Measurements from ENCODE around the gene PADI4.

The PADI4 gene

GRCh38 chr1:17281775-17282181 lies 26.2 kb upstream of the PADI4 start:
- no peak for DNase-seq (ENCODE audit: low read depth, low spot score)

GRCh38 chr1:17282836-17283235 lies 25.2 kb upstream of the PADI4 start:
- no peak for DNase-seq (ENCODE audit: low read depth, low spot score)

DNA sequence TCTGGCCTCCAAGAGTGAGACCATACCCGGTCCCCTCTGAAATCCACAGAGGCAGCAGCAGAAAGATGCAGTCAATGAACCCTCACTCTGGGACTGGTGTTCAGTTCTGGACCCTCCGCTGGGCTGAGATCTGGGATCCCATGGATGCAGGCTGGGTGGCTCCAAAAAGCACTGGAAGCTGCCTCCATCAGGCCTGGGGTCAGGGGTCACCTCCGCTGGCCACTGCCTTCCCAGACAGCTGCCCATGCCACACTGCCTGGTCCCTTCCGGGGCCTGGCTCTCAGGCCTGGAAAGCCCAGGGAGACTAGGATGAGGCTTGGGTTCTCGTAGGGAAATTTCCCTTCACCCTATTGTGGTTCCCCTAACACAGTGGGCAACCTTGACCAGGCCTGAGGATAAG lies 21.4 kb upstream of the PADI4 start:
- DNase-seq (ENCODE audit: low read depth, low spot score), result no peak

DNA sequence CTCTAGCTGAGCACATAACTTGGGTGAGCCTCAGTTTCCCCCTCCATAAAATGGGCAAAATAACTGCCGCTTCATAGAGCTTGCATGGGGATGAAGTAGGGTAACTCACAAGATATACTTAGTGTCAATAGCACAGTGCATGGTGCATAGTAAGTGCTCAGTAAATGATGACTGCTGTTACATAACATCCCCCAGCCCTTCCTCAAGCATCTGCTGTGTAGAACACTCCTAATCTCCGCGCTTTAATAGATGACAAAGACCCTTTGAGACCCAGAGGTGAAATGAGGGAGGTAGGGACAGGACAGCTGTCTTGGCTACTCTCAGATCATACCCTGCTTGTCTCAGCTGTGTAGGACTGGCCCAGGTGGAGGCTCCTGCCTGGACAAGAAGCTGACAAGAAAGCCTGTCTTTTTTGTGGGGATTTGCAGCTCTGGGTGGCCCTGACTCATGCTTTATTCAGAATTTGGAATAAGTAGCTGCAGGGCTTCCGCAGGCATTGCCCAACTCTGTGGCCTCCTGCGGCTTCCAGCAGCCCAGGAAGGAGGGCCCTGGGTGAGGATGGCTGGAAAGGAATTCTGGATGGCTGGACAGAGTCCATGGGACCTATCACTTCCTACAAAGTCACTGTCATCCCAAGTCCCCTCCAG lies 20.7 kb upstream of the PADI4 start:
- DNase-seq (ENCODE audit: low read depth, low spot score), result no peak

GRCh38 chr1:17289721-17290120 lies 18.3 kb upstream of the PADI4 start:
- DNase-seq (ENCODE audit: low read depth, low spot score), result no peak

- no peak for DNase-seq (ENCODE audit: low read depth, low spot score)
Measured at GRCh38 chr1:17290553-17290952, 17.4 kb upstream of the PADI4 start.

DNA sequence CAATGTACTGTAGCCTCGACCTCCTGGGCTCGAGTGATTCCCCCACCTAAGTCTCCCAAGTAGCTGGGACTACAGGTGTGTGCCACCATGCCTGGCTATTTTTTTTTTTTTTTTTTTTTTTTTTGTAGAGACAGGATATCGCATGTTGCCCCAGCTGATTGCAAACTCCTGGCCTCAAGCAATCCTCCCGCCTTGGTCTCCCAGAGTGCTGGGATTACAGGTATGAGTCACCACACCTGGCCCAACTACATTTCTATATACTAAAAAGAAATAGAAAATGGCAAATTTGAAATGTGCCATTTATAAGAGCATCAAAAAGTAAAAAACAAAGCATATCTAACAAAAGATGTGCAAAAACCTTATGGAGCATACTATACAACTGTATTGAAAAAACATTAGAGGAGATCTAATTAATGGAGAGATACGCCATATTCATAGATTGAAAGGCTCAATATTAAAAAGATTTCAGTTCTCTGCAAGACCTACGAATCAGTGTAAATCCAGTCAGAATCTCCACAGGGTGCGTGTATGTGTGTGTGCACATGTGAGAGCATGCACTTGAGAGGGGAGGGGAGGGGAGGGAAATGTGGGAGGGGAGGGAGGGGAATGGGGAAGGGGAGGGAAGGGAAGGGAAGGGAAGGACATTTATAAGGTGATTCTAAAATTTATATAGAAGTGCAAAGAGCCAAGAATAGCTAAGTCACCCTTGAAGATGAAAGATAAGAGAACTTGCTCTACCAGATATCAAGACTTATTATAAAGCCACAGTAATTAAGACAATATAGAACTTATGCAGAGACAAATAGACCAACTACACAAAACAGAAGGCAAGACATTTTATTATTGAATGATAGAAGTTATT lies 15.5 kb upstream of the PADI4 start:
- no peak for DNase-seq (ENCODE audit: low read depth, low spot score)

DNA sequence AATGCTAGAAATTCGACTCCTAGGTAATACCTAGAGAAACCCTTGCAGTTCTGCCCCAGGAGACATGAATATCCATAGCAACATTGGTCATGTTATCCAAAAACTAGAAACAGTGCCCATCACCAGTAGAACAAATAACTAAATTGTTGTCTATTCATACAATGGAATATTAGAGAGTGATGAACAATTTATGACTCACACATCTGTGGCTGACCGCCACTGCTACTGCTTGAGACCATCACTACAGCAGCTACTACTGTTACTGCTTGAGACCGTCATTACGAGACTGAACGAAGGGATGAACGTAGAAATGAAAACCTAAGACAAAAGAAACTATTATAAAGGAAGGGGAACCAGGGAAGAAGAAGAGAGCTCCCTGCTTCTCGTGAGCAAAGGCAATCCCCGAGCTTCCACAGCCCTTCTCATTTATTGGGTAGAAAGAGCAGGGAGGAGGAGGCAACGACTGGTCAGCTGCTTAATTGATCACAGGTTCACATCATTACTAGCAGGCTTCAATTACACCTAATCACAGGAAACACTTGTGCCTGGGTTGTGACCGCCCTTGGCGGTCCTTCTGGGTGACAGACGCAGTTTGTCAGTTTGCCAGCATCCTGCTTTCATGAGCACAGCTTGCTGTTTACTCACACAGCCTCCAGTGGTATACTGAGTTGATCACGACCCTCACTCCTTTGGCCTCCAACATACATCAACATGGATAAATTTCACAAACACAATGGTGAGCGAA lies 14.1 kb upstream of the PADI4 start:
- DNase-seq (ENCODE audit: low read depth, low spot score), result no peak

DNA sequence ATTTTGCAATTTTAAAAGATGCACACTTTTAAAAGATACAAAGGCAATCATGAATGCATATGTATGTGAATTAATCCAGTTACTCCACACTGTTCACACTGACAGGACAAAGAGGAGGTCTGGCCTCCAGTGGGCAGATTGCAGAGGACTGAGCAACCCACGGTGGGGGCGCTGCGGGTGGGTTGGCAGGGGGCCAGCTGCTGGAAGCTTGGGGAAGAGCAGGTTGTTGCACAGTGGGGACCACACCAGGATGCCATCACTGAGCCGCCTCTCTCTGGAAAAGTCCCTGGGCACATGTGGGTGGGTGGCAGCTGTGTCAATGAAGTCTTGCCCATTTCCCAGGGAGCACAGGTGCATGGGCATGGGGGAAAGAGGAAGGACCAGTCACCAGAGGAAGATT lies 12.7 kb upstream of the PADI4 start:
- DNase-seq (ENCODE audit: low read depth, low spot score), result no peak

DNA sequence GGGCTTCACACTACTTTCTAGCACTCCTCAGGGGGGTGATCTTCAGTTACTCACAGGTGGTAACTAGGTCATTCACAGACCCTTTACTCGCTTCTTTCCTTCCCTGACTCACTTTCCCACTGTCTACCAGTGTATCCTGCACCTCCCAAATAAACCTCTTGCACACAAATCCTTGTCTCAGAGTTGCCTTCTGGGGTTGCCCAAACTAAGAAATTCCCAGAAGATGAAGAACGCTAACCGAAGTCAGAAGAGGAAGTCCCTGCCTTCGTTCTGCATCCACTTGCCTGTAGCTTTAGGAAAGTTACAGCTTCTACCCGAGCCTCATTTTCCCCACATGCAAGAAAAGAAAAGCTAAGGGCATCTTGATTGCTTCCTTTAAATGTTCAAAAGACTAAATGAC lies 11.9 kb upstream of the PADI4 start:
- DNase-seq (ENCODE audit: low read depth, low spot score), result no peak

DNA sequence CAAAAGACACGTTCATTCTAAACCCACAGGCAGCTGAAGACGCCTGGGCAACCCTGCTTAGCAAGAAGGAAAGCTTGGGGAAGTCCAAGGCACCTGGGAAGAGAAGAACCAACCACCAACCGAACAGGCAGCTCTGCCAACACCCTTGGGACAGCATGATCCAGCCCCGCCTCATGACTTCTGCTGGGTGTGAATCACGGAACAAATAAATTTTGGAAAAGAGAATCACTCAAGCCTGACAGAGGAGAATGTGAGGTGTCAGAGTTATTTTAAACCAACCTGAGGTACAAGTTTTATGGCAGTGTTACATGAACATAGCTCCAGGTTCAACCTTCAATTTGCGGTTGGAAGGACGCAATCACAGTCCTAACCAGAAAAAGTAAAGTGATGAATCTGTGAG lies 10.0 kb upstream of the PADI4 start:
- no peak for DNase-seq (ENCODE audit: low read depth, low spot score)

GRCh38 chr1:17301767-17302166 lies 6.2 kb upstream of the PADI4 start:
- DNase-seq (ENCODE audit: low read depth, low spot score), result no peak

DNA sequence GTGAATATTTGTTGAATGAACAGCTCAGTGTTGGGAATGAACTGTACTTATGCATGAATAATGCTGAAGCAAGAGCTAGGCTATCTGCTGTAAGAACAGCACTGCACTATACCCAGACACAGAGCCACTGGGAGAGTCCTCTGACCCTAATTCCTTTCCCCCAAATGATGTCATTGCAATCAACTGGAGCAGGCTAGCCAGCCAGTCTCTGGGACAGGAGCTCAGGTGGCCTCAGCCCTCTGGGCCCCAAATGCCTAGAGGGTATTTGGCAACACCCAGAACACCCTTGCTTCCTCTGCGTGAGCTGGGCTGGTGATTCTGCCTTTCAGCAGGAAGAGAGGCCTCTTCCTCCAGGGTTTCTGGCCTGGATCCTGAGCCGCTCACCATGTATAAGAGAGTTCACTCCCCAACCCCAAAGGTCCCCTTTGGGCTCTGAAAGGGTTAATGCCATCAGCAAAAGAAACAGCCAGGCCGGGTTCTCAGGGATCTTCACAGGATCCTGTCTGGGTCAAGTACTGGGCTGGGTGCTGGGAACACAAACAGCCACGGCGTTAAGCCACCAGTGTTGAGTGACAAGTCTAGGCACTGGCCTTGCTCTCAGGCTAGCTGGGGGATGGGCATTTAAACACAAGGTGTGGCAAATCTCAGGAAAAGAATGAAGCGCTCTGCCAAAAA lies 3.7 kb upstream of the PADI4 start:
- no peak for DNase-seq (ENCODE audit: low read depth, low spot score)

DNA sequence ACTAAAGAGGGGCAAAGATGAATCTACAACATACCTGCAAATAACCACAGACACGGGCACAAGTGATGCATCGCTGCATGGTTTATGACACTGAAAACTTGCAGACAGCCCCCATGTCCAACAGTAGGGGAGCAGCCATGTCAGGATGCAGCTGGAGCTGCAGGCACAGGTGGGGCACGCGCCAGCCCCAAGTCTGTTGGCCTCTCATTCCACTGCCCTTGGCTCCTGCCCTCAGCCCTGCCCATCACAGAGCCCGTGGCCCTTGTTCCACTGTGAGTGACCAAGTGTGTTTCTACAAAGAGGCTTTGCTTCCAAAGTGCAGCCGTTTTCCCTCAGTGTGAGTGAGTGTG lies 3.2 kb upstream of the PADI4 start:
- DNase-seq (ENCODE audit: low read depth, low spot score), result no peak

GRCh38 chr1:17305576-17306095 lies 2.4 kb upstream of the PADI4 start:
- DNase-seq (ENCODE audit: low read depth, low spot score), result no peak

DNA sequence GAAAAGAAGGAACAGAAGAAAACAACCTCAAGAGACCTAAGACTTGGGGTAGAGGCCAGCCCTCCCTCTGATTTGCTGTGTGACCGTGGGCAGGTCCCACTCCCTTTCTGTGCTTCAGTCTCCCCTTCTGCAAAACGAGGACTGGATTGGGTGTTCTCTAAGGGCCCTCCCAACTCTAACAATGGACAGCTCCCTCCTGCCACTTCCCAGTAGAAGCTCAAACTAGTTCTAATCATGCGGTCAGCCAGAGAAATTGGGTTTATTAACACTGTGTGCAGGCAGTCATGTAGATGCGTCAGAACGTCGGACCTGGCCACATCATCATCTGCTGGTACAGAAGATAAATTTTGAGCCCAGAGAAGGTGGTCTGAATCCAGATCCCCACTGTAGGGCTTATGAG lies 1.6 kb upstream of the PADI4 start:
- no peak for DNase-seq (ENCODE audit: low read depth, low spot score)

DNA sequence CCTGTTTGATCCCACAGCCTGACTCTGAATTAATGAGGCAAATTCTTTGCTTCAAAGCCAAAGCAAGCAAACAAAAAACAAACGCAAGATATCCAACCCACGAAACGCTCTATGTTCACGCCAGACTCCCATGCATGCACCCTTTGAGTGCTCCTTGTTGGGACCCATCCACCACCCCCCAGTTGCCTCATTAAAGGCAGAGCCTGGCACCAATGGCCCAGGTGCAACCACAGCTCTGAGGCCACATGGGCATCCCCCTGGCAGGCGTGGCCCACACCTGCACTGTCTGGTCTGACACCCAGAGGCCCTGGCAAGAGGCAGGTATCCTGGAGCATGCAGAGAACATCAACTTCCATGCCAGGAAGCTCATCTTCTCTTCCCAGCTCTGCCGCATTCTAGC lies 1.1 kb upstream of the PADI4 start:
- no peak for DNase-seq (ENCODE audit: low read depth, low spot score)

DNA sequence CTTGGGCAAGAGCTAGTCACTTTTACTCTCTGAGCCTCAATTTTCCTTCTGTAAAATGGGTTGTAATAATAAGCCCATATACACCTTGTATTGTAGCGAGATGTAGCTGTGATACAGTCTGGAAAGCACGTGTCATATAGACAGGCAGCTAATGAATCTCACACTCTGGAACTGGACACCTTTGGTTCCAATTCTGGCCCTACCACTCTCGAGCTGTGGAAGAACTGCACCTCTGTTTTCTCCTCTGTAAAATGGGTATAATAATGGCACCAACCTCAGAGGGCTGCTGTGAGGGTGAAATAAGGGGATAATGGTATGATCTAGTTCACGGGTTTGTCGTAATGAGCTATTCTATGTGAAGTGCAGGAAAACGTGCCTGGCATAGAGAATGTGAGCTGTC lies 668 bp upstream of the PADI4 start:
- no peak for DNase-seq (ENCODE audit: low read depth, low spot score)

- no peak for DNase-seq (ENCODE audit: low read depth, low spot score)
Measured at GRCh38 chr1:17308593-17308992, 596 bp downstream of the PADI4 start.

- DNase-seq (ENCODE audit: low read depth, low spot score), result no peak
Measured at GRCh38 chr1:17309426-17310067, 1.6 kb downstream of the PADI4 start.

DNA sequence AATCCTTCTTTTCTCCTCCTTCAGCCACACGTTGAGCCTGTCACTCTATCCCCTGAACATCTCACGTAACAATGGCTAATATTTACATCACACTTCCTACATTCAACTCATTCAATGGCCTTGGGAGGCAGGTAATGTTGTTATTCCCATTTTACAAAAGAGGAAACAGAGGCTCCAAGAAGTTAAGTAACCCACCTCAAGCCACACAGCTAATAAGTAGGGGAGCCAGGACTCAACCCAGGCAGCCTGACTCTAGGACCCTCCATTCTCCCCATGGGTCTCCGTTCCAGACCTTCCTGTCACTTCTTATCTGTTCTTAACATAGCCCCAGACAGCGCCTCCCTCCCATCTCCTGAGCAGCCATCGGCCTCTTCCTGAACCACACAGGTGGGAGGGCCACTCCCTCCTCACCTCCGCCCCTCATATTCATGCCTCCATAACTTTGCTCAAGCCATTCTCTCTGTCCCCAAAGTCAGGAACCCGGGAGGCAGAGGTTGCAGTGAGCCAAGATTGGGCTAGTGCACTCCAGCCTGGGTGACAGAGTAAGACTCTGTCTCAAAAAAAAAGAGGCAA lies 2.2 kb downstream of the PADI4 start:
- no peak for DNase-seq (ENCODE audit: low read depth, low spot score)

Measured in brain pericyte (primary cell).